Stimulated activated CD8-positive, alpha-beta memory T cell treated with anti-CD3 and anti-CD28 coated beads, Interleukin-4, amount 100 ng/mL, for 4 hours (primary cell): ENCODE results near the gene TMEM233.

Experiments used
- DNase-seq, 2 donors: peaks; one replicate each; pipeline ENCODE4 v3.0.0-alpha.2; 2020; ENCODE audit warnings: low read depth in 2 of 2, low spot score in 1 of 2

The TMEM233 gene

DNA sequence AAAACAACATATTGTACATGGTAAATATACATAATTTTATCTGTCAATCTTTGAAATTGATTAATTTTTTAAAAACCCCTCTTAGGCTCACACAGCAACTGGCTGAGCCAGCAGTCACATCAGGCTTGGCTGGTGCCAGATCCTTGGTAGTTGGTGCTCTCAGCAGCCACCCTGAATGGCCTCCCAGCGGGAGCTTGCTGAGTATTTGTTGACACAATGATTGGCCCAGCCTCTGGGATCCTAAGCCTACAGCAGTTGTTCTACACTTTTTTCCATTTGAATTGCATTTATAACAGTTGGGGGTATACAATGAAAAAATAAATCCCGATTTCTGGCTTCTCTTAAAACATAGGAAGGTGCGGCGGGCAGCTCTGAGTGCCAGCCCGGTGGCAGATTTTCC lies 85.5 kb downstream of the TMEM233 start:
- DNase-seq: no peak

DNA sequence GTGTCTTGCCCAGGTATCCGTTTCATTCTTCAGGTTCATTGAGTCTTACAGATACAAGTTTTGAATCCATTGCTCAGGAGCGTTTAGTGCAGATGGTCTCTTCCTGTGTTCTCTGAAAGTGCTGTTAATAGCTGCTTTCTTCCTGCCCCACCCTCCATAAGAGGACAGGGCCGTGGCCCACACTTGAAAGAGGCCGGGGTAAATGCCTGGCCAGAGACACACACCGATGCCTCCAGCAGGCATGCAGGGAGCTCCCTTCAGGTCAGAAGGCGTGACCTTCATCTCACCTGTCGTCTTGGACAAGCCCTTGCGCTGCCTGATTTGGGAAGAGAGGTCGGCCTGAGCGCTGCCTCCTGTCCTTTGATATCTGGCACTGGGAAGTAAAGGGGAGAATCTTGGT lies 85.9 kb downstream of the TMEM233 start:
- DNase-seq: no peak

DNA sequence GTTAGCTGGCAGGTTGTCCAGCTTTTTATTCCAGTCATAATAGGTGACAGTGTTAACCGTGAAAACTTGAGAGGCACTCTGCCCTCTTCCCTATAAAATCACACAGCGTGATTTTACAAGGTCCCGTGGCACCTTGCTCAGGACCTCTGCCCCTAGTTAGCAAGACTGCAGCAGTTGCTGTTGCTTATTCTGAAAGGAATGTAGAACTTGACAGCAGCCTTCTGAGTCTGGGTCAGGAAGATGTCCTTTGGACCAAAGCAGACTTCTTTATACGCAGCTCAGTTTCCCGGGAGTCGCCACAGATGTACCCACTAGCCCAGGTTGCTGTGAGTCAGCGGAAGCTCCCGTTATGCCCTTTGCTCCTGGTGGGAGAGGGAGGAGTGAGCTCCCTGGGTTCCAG lies 87.5 kb downstream of the TMEM233 start:
- DNase-seq: no peak

DNA sequence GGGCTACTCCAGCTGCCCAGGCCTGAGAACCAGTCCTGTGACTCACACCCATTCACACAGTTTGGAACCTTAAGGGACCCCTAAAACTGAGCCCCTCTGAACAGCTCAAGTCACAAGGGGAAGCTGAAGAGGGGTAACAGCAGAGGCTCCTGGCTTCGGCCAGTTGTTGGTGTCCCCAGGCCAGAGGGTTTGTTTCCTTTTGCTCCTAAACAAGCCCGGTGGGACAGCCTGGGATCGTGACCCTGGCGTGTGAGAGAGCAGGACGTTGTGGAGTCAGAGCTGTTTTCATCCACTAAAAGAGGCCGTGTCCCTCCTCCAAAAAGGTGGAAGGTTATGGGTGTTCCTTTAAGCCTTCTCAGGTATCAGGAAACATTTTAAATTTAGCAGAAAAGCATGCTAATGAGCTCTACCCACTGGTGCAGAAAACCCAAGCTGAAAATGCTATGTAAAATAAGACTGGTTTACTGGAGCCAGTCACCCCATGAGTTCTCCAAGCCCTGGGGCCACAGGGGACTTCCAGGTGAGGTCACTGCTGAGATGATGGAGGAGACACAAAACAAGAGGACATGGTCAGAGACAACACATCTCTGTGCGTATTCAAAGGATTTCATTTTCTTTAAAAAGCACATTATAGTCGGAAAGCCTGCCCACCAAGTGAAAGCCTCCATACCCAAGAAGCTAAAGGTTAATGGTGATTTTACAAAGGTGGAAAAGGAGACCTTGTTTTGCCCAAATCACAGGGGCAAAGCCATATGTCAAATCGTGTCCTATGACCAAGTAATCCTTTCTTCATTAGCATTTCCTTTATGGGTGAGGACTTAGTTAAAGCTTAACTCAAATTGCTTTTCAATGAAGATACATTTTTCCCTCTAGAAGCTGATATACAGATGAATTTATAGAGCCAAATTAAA lies 88.4 kb downstream of the TMEM233 start:
- DNase-seq: no peak

- no peak for DNase-seq
Observed at GRCh38 chr12:119682639-119683252, 89.2 kb downstream of the TMEM233 start.

GRCh38 chr12:119683413-119683812 lies 89.8 kb downstream of the TMEM233 start:
- DNase-seq: no peak

DNA sequence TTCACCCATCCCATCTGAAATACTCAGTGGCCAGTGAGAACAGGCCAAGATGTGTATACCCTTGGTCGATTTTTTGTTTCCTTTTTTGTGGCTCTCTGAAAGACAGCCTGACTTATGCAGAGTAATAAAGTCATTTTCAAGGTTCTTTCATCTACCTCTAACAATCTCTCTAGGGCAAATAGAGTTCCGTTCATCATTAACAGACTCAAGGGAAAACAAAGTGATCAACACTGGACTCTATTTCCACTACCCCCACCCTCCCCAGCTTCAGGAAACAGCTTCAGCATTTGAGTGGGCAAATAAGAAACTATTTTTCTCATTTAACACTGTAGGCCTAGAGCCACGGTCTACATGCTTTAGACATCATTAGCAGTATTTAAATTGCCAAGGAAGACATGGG lies 90.2 kb downstream of the TMEM233 start:
- DNase-seq: no peak

- no peak for DNase-seq
Observed at GRCh38 chr12:119684711-119685369, 91.3 kb downstream of the TMEM233 start.

GRCh38 chr12:119685375-119685774 lies 91.8 kb downstream of the TMEM233 start:
- no peak for DNase-seq

- DNase-seq: no peak
Observed at GRCh38 chr12:119686355-119686754, 92.8 kb downstream of the TMEM233 start.

DNA sequence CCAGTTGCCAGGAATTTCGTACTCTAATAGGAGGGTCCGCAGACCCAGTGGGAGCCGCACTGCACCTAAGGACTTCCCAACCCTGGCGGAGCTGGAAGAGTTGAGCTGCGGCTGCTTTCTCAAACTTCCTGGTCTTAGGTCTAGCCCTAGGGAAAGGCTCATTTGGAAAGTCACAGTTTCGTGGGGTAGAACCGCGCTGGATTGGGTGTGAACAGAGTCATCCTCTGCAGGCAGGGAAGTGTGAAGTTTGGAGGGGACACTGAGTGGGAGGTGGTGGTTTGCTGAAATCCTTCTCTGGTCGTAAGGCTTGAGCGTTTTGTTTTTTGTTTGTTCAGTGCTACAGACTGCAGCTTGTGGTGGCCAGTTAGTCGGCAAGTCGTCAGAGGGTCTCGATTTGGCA lies 93.2 kb downstream of the TMEM233 start:
- DNase-seq: no peak

GRCh38 chr12:119687406-119687805 lies 93.8 kb downstream of the TMEM233 start:
- DNase-seq: no peak

DNA sequence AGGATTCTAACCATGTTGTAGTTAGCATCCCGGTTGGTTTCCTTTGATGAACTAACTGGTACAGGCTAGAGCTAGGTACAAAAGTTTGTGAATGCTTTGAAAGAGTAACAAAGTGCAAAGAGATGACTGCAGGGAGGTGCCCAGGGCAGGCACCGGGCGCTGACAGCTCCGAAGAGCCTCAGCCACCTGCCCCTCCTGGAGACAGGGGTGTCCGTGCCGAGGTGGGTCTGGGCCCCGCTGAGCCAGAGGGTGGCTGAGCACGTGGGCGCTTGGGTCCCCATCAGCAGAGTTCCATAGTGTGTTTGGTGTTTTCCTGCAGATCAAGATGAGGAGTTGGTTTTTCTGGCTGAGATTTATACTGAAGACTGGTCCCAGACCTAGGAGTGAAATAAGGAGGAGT lies 94.3 kb downstream of the TMEM233 start:
- no peak for DNase-seq

- no peak for DNase-seq
Observed at GRCh38 chr12:119689935-119690500, 96.4 kb downstream of the TMEM233 start.

GRCh38 chr12:119691202-119691810 lies 97.7 kb downstream of the TMEM233 start:
- DNase-seq: no peak

- no peak for DNase-seq
Observed at GRCh38 chr12:119692410-119692809, 98.8 kb downstream of the TMEM233 start.
